Measurements from ENCODE around the gene NEK11. TPM values are rescaled to one million over a fixed set of nuclear protein-coding genes. Genes with fewer than 3 reads are reported as not detected.

Gene NEK11
- total and polyA plus RNA-seq, 2 donors (not counting 3 experiments of a cell fraction or from before 2014, with no cell fraction given) = 1.7 to 4.3 TPM

DNA sequence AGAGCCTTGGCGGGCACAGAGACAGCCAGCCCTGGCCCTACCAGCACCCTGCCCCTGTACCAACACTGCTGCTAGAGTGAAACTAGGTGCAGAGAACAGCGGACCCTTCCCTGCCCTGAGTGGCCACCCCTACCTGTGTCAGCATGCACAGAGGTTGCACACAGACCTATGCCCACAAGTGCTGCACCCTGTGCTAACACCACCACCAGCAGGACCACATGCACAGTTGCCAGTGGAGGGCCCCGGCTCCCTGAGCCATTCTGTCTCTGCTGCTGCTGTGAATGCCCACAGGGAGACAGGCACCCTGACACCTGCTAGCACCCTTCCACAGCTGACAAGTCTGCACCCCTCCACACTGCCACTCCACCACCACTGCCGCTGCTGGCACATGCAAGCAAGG lies 131.8 kb downstream of the NEK11 start:
- FAIRE-seq (no peak), DNase-seq (ENCODE audit: low read depth, low spot score) (no peak)
- H3K27me3 ChIP-seq (ENCODE audit: control insufficient read depth in 2 of 2, insufficient read depth in 2 of 2, low read length in 2 of 2) = no peaks in the 10 kb centered on the region
- no peaks in the 10 kb centered on the region for H3K9me3 ChIP-seq (replicated peaks; ENCODE audit: control insufficient read depth, insufficient read depth, low read length)
- H4K20me1 ChIP-seq (replicated peaks; ENCODE audit: control insufficient read depth, extremely low read depth, insufficient read depth, low read length) = no peaks in the 10 kb centered on the region
- no peak overlapping the region for H3K4me2 ChIP-seq (ENCODE audit: insufficient read depth, low read length)
- intact Hi-C loops (cut with micrococcal nuclease) (no loop called here), dilution Hi-C loops (cut with MboI; ENCODE audit: extremely low pct_ligation_motif_present, low sequenced_read_pairs) (no loop called here)
- BruUV-seq (replicated peaks) = no TSS peak
- H3K4me1 ChIP-seq (ENCODE audit: control insufficient read depth, extremely low read depth, insufficient read depth, low read length) = no peaks in the 10 kb centered on the region
- H2AFZ ChIP-seq (ENCODE audit: low read depth, low read length) = no peak overlapping the region
- H3K9ac ChIP-seq (replicated peaks; ENCODE audit: extremely low read depth, insufficient read depth, low read length) = no peak overlapping the region
- H3K36me3 ChIP-seq (ENCODE audit: control insufficient read depth in 2 of 2, extremely low read depth in 1 of 2, insufficient read depth in 2 of 2, low read length in 2 of 2) = no peaks in the 10 kb centered on the region
- no peak overlapping the region for H3K4me3 ChIP-seq (replicated peaks in 1 of 3; ENCODE audit: insufficient read depth in 1 of 3, low read depth in 1 of 3, low read length in 3 of 3)
- H3K27ac ChIP-seq (ENCODE audit: insufficient read depth, low read depth, low read length) = no peak overlapping the region
- H3K9me1 ChIP-seq (replicated peaks; ENCODE audit: control insufficient read depth, extremely low read depth, insufficient read depth, low read length) = no peaks in the 10 kb centered on the region
- ChIA-PET CTCF (no interaction called here), POLR2A (no interaction called here)
- TF ChIP-seq FOS (IDR thresholded peaks at IDR 0.05; ENCODE audit: borderline replicate concordance, insufficient read depth, low read length) (no peak), CTCF (IDR thresholded peaks at IDR 0.05; ENCODE audit: extremely low read depth in 1 of 2, insufficient read depth in 1 of 2, low read depth in 1 of 2, low read length in 2 of 2) (no peak), JUN (IDR thresholded peaks at IDR 0.05; ENCODE audit: borderline replicate concordance, insufficient read depth, insufficient read length, low read depth) (no peak), GATA2 (IDR thresholded peaks at IDR 0.05; ENCODE audit: insufficient read depth, insufficient read length, low read depth, low read length) (no peak), EZH2 (IDR thresholded peaks at IDR 0.05; ENCODE audit: borderline replicate concordance, low read depth, low read length, severe bottlenecking) (no peak), POLR2AphosphoS5 (IDR thresholded peaks at IDR 0.05; ENCODE audit: insufficient read depth, low read depth, low read length) (no peak), MYC (IDR thresholded peaks at IDR 0.05; ENCODE audit: low read depth, low read length) (no peak), MAX (IDR thresholded peaks at IDR 0.05; ENCODE audit: insufficient read depth, insufficient read length) (no peak), POLR2A (IDR thresholded peaks at IDR 0.05; ENCODE audit: low read depth, low read length) (no peak)
- H3K79me2 ChIP-seq (ENCODE audit: control insufficient read depth, insufficient read depth, low read length) = no peaks in the 10 kb centered on the region
